NCI-H2196 (cell line): ENCODE data around the gene NARF.
"Not testable (repeated sequence)": the region's sequence is repeated elsewhere in the genome, so short reads cannot be mapped to it uniquely, and the experiment has no call there.

ENCODE experiments used
- DNase-seq: peaks from one replicate; lab custom pipeline; 2025; ENCODE audit not compliant: unreplicated experiment; lab: John Stamatoyannopoulos, UW

Gene NARF

GRCh38 chr17:82529914-82530300 is 71.4 kb downstream of the NARF start:
- no peak for DNase-seq

GRCh38 chr17:82531431-82531881 is 72.9 kb downstream of the NARF start:
- no peak for DNase-seq

- DNase-seq: no peak
Observed at GRCh38 chr17:82534401-82534812, 75.9 kb downstream of the NARF start.

- peak; percentile 33 for DNase-seq
Observed at GRCh38 chr17:82536512-82537201, 78.1 kb downstream of the NARF start.

GRCh38 chr17:82537228-82537627 is 78.7 kb downstream of the NARF start:
- not testable (repeated sequence) for DNase-seq

- not testable (repeated sequence) for DNase-seq
Observed at GRCh38 chr17:82539076-82539475, 80.5 kb downstream of the NARF start.
